NT2/D1 (cell line): ENCODE measurements around the gene COMT.

Source experiments
- DNase-seq: peaks from one replicate; pipeline ENCODE4 v3.0.0-alpha.2; 2011; ENCODE audit warnings: low read depth, low spot score
- H3K27me3 ChIP-seq: 2 replicates; pipeline ENCODE4 v1.6.0; 2011; ENCODE audit warnings: mild to moderate bottlenecking; ENCODE audit not compliant: insufficient read length, insufficient read depth
- H3K36me3 ChIP-seq: 2 replicates; pipeline ENCODE4 v1.6.1; 2011; ENCODE audit warnings: mild to moderate bottlenecking, low read length, mixed read lengths; ENCODE audit not compliant: insufficient read depth, insufficient read length
- H3K4me1 ChIP-seq: 2 replicates; pipeline ENCODE4 v1.5.1; 2011; ENCODE audit not compliant: insufficient read depth, insufficient read length
- H3K4me3 ChIP-seq: 2 replicates; pipeline ENCODE4 v1.5.1; 2011; ENCODE audit warnings: low read depth; ENCODE audit not compliant: insufficient read length
- H3K9ac ChIP-seq: 2 replicates; pipeline ENCODE4 v1.6.0; 2011; ENCODE audit warnings: low read depth; ENCODE audit not compliant: insufficient read length
- H3K9me3 ChIP-seq: 2 replicates; pipeline ENCODE4 v1.5.1; 2011; ENCODE audit warnings: mild to moderate bottlenecking, low read length; ENCODE audit not compliant: insufficient read depth
- SUZ12 ChIP-seq: IDR thresholded peaks from 2 replicates; pipeline ENCODE4 v1.6.1; 2011; ENCODE audit not compliant: insufficient read length, insufficient read depth; ENCODE audit errors: extremely low read depth
- YY1 ChIP-seq: IDR thresholded peaks from 2 replicates; pipeline ENCODE4 v1.6.1; 2011; ENCODE audit not compliant: insufficient read length, insufficient read depth
- ZNF274 ChIP-seq: IDR thresholded peaks from 2 replicates; pipeline ENCODE4 v1.6.1; 2011; ENCODE audit warnings: mild to moderate bottlenecking, low read depth, low read length

The COMT gene

GRCh38 chr22:19911540-19912270 lies 29.9 kb upstream of the COMT start:
- TF ChIP-seq ZNF274 (no peak), YY1 (no peak)
- Histone ChIP-seq H3K4me1 (peaks cover 5% of the 10 kb centered on the region), H3K4me3 (no peak overlapping the region), H3K36me3 (peaks cover 28% of the 10 kb centered on the region), H3K9me3 (peaks cover 12% of the 10 kb centered on the region; the same call in 1 of the 2 replicates), H3K9ac (no peak overlapping the region), H3K27me3 (no peaks in the 10 kb centered on the region)
- DNase-seq = no peak

GRCh38 chr22:19912271-19912999 lies 29.1 kb upstream of the COMT start:
- TF ChIP-seq ZNF274 (no peak), YY1 (no peak), SUZ12 (no peak)
- peaks cover 35% of the 10 kb centered on the region for H3K36me3 ChIP-seq
- H3K4me1 ChIP-seq = peaks cover 5% of the 10 kb centered on the region
- peaks cover 12% of the 10 kb centered on the region; the same call in 1 of the 2 replicates for H3K9me3 ChIP-seq
- no peak overlapping the region for H3K4me3 ChIP-seq
- no peak for DNase-seq
- H3K27me3 ChIP-seq = no peaks in the 10 kb centered on the region
- H3K9ac ChIP-seq = no peak overlapping the region

GRCh38 chr22:19913337-19913936 lies 28.1 kb upstream of the COMT start:
- Histone ChIP-seq H3K9me3 (peaks cover 12% of the 10 kb centered on the region; the same call in 1 of the 2 replicates), H3K4me1 (peaks cover 5% of the 10 kb centered on the region), H3K9ac (no peak overlapping the region), H3K36me3 (peaks cover 43% of the 10 kb centered on the region), H3K4me3 (no peak overlapping the region), H3K27me3 (no peaks in the 10 kb centered on the region)
- TF ChIP-seq SUZ12 = no peak
- no peak for TF ChIP-seq YY1
- no peak for TF ChIP-seq ZNF274
- DNase-seq = no peak

GRCh38 chr22:19914201-19914943 lies 27.2 kb upstream of the COMT start:
- peaks cover 48% of the 10 kb centered on the region for H3K36me3 ChIP-seq

GRCh38 chr22:19915287-19915954 lies 26.2 kb upstream of the COMT start:
- TF ChIP-seq SUZ12 (no peak), YY1 (no peak), ZNF274 (no peak)
- Histone ChIP-seq H3K36me3 (peaks cover 49% of the 10 kb centered on the region), H3K4me3 (no peak overlapping the region), H3K9ac (no peak overlapping the region), H3K27me3 (no peaks in the 10 kb centered on the region), H3K4me1 (no peaks in the 10 kb centered on the region), H3K9me3 (peaks cover 12% of the 10 kb centered on the region; the same call in 1 of the 2 replicates)
- no peak for DNase-seq

More at GRCh38 chr22:19914201-19914943, 27.2 kb upstream of the COMT start:
- peaks cover 12% of the 10 kb centered on the region; the same call in 1 of the 2 replicates for H3K9me3 ChIP-seq
- H3K4me3 ChIP-seq = no peak overlapping the region
- TF ChIP-seq SUZ12 (no peak), YY1 (no peak), ZNF274 (no peak)
- no peaks in the 10 kb centered on the region for H3K27me3 ChIP-seq
- H3K4me1 ChIP-seq = peaks cover 4% of the 10 kb centered on the region
- DNase-seq = no peak
- H3K9ac ChIP-seq = no peak overlapping the region

GRCh38 chr22:19916006-19916405 lies 25.6 kb upstream of the COMT start:
- no peaks in the 10 kb centered on the region for H3K27me3 ChIP-seq
- H3K36me3 ChIP-seq = peaks cover 49% of the 10 kb centered on the region
- H3K9ac ChIP-seq = no peak overlapping the region
- no peaks in the 10 kb centered on the region for H3K4me1 ChIP-seq
- peaks cover 12% of the 10 kb centered on the region; the same call in 1 of the 2 replicates for H3K9me3 ChIP-seq
- TF ChIP-seq YY1 = no peak
- TF ChIP-seq ZNF274 = no peak
- TF ChIP-seq SUZ12 = no peak
- H3K4me3 ChIP-seq = no peak overlapping the region
- no peak for DNase-seq
